Measurements from ENCODE around the gene ERC2.

- TF ChIP-seq CTCF (IDR thresholded peaks at IDR 0.05; ENCODE audit: low read depth, low read length) (no peak), MYC (IDR thresholded peaks at IDR 0.05; ENCODE audit: low read depth, low read length) (no peak), POLR2A (IDR thresholded peaks at IDR 0.05; ENCODE audit: extremely low read depth, insufficient read length) (no peak)
Observed at GRCh38 chr3:56130036-56130435, 338.2 kb downstream of the ERC2 start.

Data from NB4 (cell line).